ENCODE measurements around the gene NPL.

The NPL gene

GRCh38 chr1:182789138-182790076 is at the start of gene NPL:
Gene NPL, plus strand, starts transcription at chr1:182789773. Its CDS starts 4,599 bp downstream, at chr1:182794372.
- peak within 1 kb of the TSS; percentile 64 for H3K4me3 ChIP-seq (ENCODE audit: low read length)
- peak; percentile 81 for DNase-seq (ENCODE audit: low read depth)
- TF ChIP-seq, protein P1, sequence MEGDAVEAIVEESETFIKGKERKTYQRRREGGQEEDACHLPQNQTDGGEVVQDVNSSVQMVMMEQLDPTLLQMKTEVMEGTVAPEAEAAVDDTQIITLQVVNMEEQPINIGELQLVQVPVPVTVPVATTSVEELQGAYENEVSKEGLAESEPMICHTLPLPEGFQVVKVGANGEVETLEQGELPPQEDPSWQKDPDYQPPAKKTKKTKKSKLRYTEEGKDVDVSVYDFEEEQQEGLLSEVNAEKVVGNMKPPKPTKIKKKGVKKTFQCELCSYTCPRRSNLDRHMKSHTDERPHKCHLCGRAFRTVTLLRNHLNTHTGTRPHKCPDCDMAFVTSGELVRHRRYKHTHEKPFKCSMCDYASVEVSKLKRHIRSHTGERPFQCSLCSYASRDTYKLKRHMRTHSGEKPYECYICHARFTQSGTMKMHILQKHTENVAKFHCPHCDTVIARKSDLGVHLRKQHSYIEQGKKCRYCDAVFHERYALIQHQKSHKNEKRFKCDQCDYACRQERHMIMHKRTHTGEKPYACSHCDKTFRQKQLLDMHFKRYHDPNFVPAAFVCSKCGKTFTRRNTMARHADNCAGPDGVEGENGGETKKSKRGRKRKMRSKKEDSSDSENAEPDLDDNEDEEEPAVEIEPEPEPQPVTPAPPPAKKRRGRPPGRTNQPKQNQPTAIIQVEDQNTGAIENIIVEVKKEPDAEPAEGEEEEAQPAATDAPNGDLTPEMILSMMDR (IDR thresholded peaks at IDR 0.05; ENCODE audit: insufficient read depth, low read depth, low read length, missing control alignments), result no peak

- DNase-seq (ENCODE audit: low read depth), result no peak
- H3K4me3 ChIP-seq (ENCODE audit: low read length), result no peak overlapping the region
- TF ChIP-seq, protein P1 (IDR thresholded peaks at IDR 0.05; ENCODE audit: insufficient read depth, low read depth, low read length, missing control alignments), result no peak
These were observed 49.5 kb upstream of the NPL start for GRCh38 chr1:182740120-182740519.

- DNase-seq (ENCODE audit: low read depth), result no peak
- no peak overlapping the region for H3K4me3 ChIP-seq (ENCODE audit: low read length)
- TF ChIP-seq, protein P1 (IDR thresholded peaks at IDR 0.05; ENCODE audit: insufficient read depth, low read depth, low read length, missing control alignments), result no peak
These were observed 46.8 kb upstream of the NPL start for GRCh38 chr1:182742780-182743179.

- no peak overlapping the region for H3K4me3 ChIP-seq (ENCODE audit: low read length)
- TF ChIP-seq, protein P1 (IDR thresholded peaks at IDR 0.05; ENCODE audit: insufficient read depth, low read depth, low read length, missing control alignments), result no peak
- DNase-seq (ENCODE audit: low read depth), result peak; percentile 33
These were observed 37.2 kb upstream of the NPL start for GRCh38 chr1:182752077-182752988.

- no peak overlapping the region for H3K4me3 ChIP-seq (ENCODE audit: low read length)
- no peak for DNase-seq (ENCODE audit: low read depth)
- TF ChIP-seq, protein P1 (IDR thresholded peaks at IDR 0.05; ENCODE audit: insufficient read depth, low read depth, low read length, missing control alignments), result no peak
These were observed 35.5 kb upstream of the NPL start for GRCh38 chr1:182754087-182754486.

DNA sequence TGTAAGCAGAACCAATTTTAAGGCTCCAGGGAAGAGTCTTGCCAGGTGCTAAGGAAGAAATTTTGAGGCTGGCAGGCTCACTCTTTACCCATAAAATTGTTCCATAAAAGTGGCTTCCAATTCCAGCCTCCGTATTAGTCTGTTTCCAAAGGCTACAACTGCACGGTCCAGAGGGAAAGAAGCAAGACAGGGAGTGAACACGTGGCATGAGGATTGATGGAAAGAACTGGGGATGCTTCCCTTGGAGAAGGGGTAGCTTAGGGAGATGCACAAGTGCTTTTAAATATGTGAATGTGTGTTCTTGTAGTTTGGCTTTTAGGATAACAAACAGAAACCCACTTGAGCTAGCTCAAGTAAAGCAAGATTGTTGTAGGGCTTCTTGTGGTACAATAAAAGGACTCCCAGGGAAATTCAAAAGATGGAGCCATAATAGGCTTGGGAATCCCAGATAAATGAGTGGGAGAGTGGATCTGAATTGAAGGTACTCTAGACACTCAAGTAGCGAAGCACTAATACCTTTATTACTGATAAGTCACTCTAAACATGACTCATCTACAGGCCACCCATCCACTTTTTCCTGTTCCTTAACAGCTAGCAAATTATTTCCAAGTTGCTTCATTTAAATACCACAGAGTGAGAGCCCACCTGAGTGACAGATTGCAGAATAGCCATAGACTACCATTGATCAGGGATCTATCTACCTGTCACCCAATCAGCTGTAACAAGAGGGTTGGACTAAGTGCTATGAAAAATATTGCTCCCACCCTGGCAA is 34.8 kb upstream of the NPL start:
- DNase-seq (ENCODE audit: low read depth), result peak; percentile 56
- H3K4me3 ChIP-seq (ENCODE audit: low read length), result no peak overlapping the region
- TF ChIP-seq, protein P1 (IDR thresholded peaks at IDR 0.05; ENCODE audit: insufficient read depth, low read depth, low read length, missing control alignments), result no peak

Data from epithelial cell of esophagus (primary cell).